Measurements from ENCODE around the gene SEPTIN12. TPM values are rescaled to one million over a fixed set of nuclear protein-coding genes. Genes with fewer than 3 reads are reported as not detected.

Gene SEPTIN12
- total RNA-seq, 1 experiment from 2014 or later, result not detected

- Histone ChIP-seq H3K4me3 (peak overlapping the region; percentile 70; the same call in 1 of the 2 replicates), H3K36me3 (ENCODE audit: low read depth) (no peaks in the 10 kb centered on the region), H3K4me1 (replicated peaks; ENCODE audit: insufficient read depth) (peaks cover 13% of the 10 kb centered on the region), H2AFZ (peak overlapping the region; percentile 84), H3K27me3 (ENCODE audit: insufficient read depth, low read depth) (no peaks in the 10 kb centered on the region), H3K9me2 (ENCODE audit: insufficient read depth) (no peaks in the 10 kb centered on the region), H3F3A (ENCODE audit: insufficient read depth, low read depth) (peaks cover 11% of the 10 kb centered on the region; the same call in 1 of the 2 replicates), H3K4me2 (peak overlapping the region; percentile 89), H3K79me2 (ENCODE audit: low read depth) (peaks cover 17% of the 10 kb centered on the region), H4K20me1 (ENCODE audit: insufficient read depth) (no peaks in the 10 kb centered on the region), H3K9me3 (ENCODE audit: insufficient read depth, low read depth) (no peaks in the 10 kb centered on the region), H3K27ac (no peak overlapping the region)
- DNase-seq, result no peak
- ChIA-PET POLR2A (ENCODE audit: unreplicated experiment) (interaction anchor here (0.7 to 1.4 kb wide), 3 partner anchors 30 to 34 kb away, joined by 4 to 5 read pairs (median 4); partner anchors contain the start of genes DNAAF8 and ROGDI), CTCF (no interaction called here)
- TF ChIP-seq CTCF (conservative IDR thresholded peaks at IDR 0.05) (no peak), EZH2 (IDR thresholded peaks at IDR 0.05; ENCODE audit: low read depth) (no peak)
- no TSS peak for BruUV-seq (replicated peaks)
- intact Hi-C loops (cut with micrococcal nuclease; ENCODE audit: unreplicated experiment), result loop anchor here (5.0 kb wide), 1 partner anchor 188 kb away; the partner anchor contains the start of gene SEC14L5
Observed at GRCh38 chr16:4769306-4769638, 18.9 kb downstream of the SEPTIN12 start.

GRCh38 chr16:4768549-4769305 lies 19.4 kb downstream of the SEPTIN12 start:
- DNase-seq, result peak; percentile 86 to 99
- peaks cover 11% of the 10 kb centered on the region; the same call in 1 of the 2 replicates for H3F3A ChIP-seq (ENCODE audit: insufficient read depth, low read depth)
- H3K4me3 ChIP-seq, result peak overlapping the region; percentile 70
- intact Hi-C loops (cut with micrococcal nuclease; ENCODE audit: unreplicated experiment), result loop anchor here (1.0 to 5.0 kb wide), 4 partner anchors 27 to 189 kb away; partner anchors contain the start of genes ANKS3, DNAAF8, ROGDI and SEC14L5
- CTCF ChIA-PET, result no interaction called here
- POLR2A ChIA-PET (ENCODE audit: unreplicated experiment), result interaction anchor here (0.5 to 1.4 kb wide), 7 partner anchors 12 to 378 kb away, joined by 3 to 7 read pairs (median 4); partner anchors contain the start of genes DNAAF8 and ROGDI
- peak overlapping the region; percentile 68 for H3K27ac ChIP-seq
- no peaks in the 10 kb centered on the region for H3K27me3 ChIP-seq (ENCODE audit: insufficient read depth, low read depth)
- H3K4me2 ChIP-seq, result peak overlapping the region; percentile 89
- TF ChIP-seq EZH2 (IDR thresholded peaks at IDR 0.05; ENCODE audit: low read depth) (no peak), CTCF (conservative IDR thresholded peaks at IDR 0.05) (no peak)
- H3K79me2 ChIP-seq (ENCODE audit: low read depth), result peaks cover 17% of the 10 kb centered on the region
- H3K36me3 ChIP-seq (ENCODE audit: low read depth), result no peaks in the 10 kb centered on the region
- H3K9me3 ChIP-seq (ENCODE audit: insufficient read depth, low read depth), result no peaks in the 10 kb centered on the region
- no TSS peak for BruUV-seq (replicated peaks)
- H4K20me1 ChIP-seq (ENCODE audit: insufficient read depth), result no peaks in the 10 kb centered on the region
- H3K4me1 ChIP-seq (replicated peaks; ENCODE audit: insufficient read depth), result peaks cover 10% of the 10 kb centered on the region
- H2AFZ ChIP-seq, result peak overlapping the region; percentile 85
- H3K9me2 ChIP-seq (ENCODE audit: insufficient read depth), result no peaks in the 10 kb centered on the region

GRCh38 chr16:4767872-4768548 lies 20.1 kb downstream of the SEPTIN12 start:
- Histone ChIP-seq H3K9me3 (ENCODE audit: insufficient read depth, low read depth) (no peaks in the 10 kb centered on the region), H3F3A (ENCODE audit: insufficient read depth, low read depth) (peaks cover 11% of the 10 kb centered on the region; the same call in 1 of the 2 replicates), H4K20me1 (ENCODE audit: insufficient read depth) (no peaks in the 10 kb centered on the region), H2AFZ (peak overlapping the region; percentile 85), H3K4me1 (replicated peaks; ENCODE audit: insufficient read depth) (peaks cover 10% of the 10 kb centered on the region), H3K79me2 (ENCODE audit: low read depth) (peaks cover 17% of the 10 kb centered on the region), H3K4me2 (peak overlapping the region; percentile 89), H3K27me3 (ENCODE audit: insufficient read depth, low read depth) (no peaks in the 10 kb centered on the region), H3K4me3 (peak overlapping the region; percentile 70), H3K27ac (peak overlapping the region; percentile 68), H3K9me2 (ENCODE audit: insufficient read depth) (no peaks in the 10 kb centered on the region), H3K36me3 (ENCODE audit: low read depth) (no peaks in the 10 kb centered on the region)
- DNase-seq, result peak; percentile 31 to 66
- intact Hi-C loops (cut with micrococcal nuclease; ENCODE audit: unreplicated experiment), result loop anchor here (1.0 to 5.0 kb wide), 4 partner anchors 27 to 189 kb away; partner anchors contain the start of genes ANKS3, DNAAF8, ROGDI and SEC14L5
- TF ChIP-seq CTCF (conservative IDR thresholded peaks at IDR 0.05) (no peak), EZH2 (IDR thresholded peaks at IDR 0.05; ENCODE audit: low read depth) (no peak)
- BruUV-seq (replicated peaks), result TSS peak; percentile 53
- CTCF ChIA-PET, result no interaction called here
- POLR2A ChIA-PET (ENCODE audit: unreplicated experiment), result interaction anchor here (0.7 to 1.4 kb wide), 4 partner anchors 12 to 377 kb away, joined by 3 to 4 read pairs (median 4); no protein-coding TSS in a partner anchor

All from PC-9 (cell line).